Trophoblast cell (in vitro differentiated cells and primary cell): Measurements from ENCODE around the gene CYP26C1.
A peak's percentile ranks its signal among the peaks of the same experiment; 100 is the strongest.

ENCODE experiments used
- DNase-seq, 2 donors: peaks; one replicate each; pipeline ENCODE4 v3.0.0-alpha.2; 2016
- H2AFZ ChIP-seq: 2 replicates; pipeline ENCODE4 v1.6.1; 2013; ENCODE audit warnings: low read length, moderate library complexity, mild to moderate bottlenecking; ENCODE audit not compliant: insufficient read depth, poor library complexity
- H2AK5ac ChIP-seq: 2 replicates; pipeline ENCODE4 v1.6.1; 2013; ENCODE audit warnings: mild to moderate bottlenecking, low read length
- H2BK120ac ChIP-seq: 2 replicates; pipeline ENCODE4 v1.6.1; 2013; ENCODE audit warnings: low read length, mild to moderate bottlenecking, moderate library complexity; ENCODE audit not compliant: insufficient read depth, poor library complexity
- H2BK12ac ChIP-seq: 2 replicates; pipeline ENCODE4 v1.6.1; 2013; ENCODE audit warnings: mild to moderate bottlenecking, low read length, moderate library complexity
- H2BK5ac ChIP-seq: 2 replicates; pipeline ENCODE4 v1.6.1; 2013; ENCODE audit warnings: low read length, low read depth, moderate library complexity, mild to moderate bottlenecking; ENCODE audit not compliant: poor library complexity
- H3K14ac ChIP-seq: 2 replicates; pipeline ENCODE4 v1.6.1; 2013; ENCODE audit warnings: mild to moderate bottlenecking, low read length
- H3K18ac ChIP-seq: 2 replicates; pipeline ENCODE4 v1.6.1; 2013; ENCODE audit warnings: mild to moderate bottlenecking, low read length
- H3K23ac ChIP-seq: 2 replicates; pipeline ENCODE4 v1.6.1; 2013; ENCODE audit warnings: low read length
- H3K27ac ChIP-seq: 2 replicates; pipeline ENCODE4 v1.5.1; 2013; ENCODE audit warnings: low read depth, mild to moderate bottlenecking, inconsistent platforms, low read length, moderate library complexity
- H3K27me3 ChIP-seq: 2 replicates; pipeline ENCODE4 v1.6.1; 2013; ENCODE audit warnings: inconsistent platforms, mild to moderate bottlenecking, low read length, moderate library complexity; ENCODE audit not compliant: insufficient read depth
- H3K36me3 ChIP-seq, 2 experiments: 1 replicate in 1 of 2; 2 replicates in 1 of 2; pipeline ENCODE4 v1.6.1; 2013; ENCODE audit warnings: low read length in 2 of 2, mild to moderate bottlenecking in 2 of 2, moderate library complexity in 1 of 2; ENCODE audit not compliant: insufficient read depth in 2 of 2, control insufficient read depth in 1 of 2
- H3K4ac ChIP-seq: 2 replicates; pipeline ENCODE4 v1.6.1; 2013; ENCODE audit warnings: low read depth, mild to moderate bottlenecking, low read length, moderate library complexity
- H3K4me1 ChIP-seq, 2 experiments: 1 replicate in 1 of 2; 2 replicates in 1 of 2; pipeline ENCODE4 v1.6.1; 2013; ENCODE audit warnings: low read length in 2 of 2, mild to moderate bottlenecking in 2 of 2, moderate library complexity in 1 of 2; ENCODE audit not compliant: insufficient read depth in 2 of 2, control insufficient read depth in 1 of 2
- H3K4me2 ChIP-seq: 2 replicates; pipeline ENCODE4 v1.6.1; 2013; ENCODE audit warnings: inconsistent platforms, mild to moderate bottlenecking, low read length, moderate library complexity
- H3K4me3 ChIP-seq: 2 replicates; pipeline ENCODE4 v1.5.1; 2013; ENCODE audit warnings: mild to moderate bottlenecking, low read depth, low read length, inconsistent platforms
- H3K79me1 ChIP-seq: one replicate; pipeline ENCODE4 v1.6.1; 2013; ENCODE audit warnings: low read length
- H3K79me2 ChIP-seq: 2 replicates; pipeline ENCODE4 v1.6.1; 2013; ENCODE audit warnings: low read length, mild to moderate bottlenecking; ENCODE audit not compliant: control insufficient read depth, insufficient read depth, poor library complexity
- H3K9ac ChIP-seq: 2 replicates; pipeline ENCODE4 v1.6.1; 2013; ENCODE audit warnings: mild to moderate bottlenecking, low read length
- H3K9me3 ChIP-seq: 2 replicates; pipeline ENCODE4 v1.6.1; 2013; ENCODE audit warnings: low read depth, mild to moderate bottlenecking, control low read depth, inconsistent platforms, low read length; ENCODE audit not compliant: insufficient read depth
- H4K12ac ChIP-seq: 2 replicates; pipeline ENCODE4 v1.6.1; 2013; ENCODE audit warnings: low read depth, mild to moderate bottlenecking, low read length, moderate library complexity
- H4K8ac ChIP-seq: 2 replicates; pipeline ENCODE4 v1.6.1; 2013; ENCODE audit warnings: low read depth, mild to moderate bottlenecking, low read length, moderate library complexity
- H4K91ac ChIP-seq: one replicate; pipeline ENCODE4 v1.6.1; 2013; ENCODE audit warnings: low read depth, mild to moderate bottlenecking, low read length, moderate library complexity
- WGBS: extraction: QIAGEN DNeasy Blood & Tissue Kit; methylation state at CpG from one replicate; pipeline ENCODE4 v1.1.7; 2013; ENCODE audit warnings: missing lambda C conversion rate; ENCODE audit not compliant: insufficient read length, insufficient coverage; ENCODE audit errors: extremely low coverage; 5-methylcytosine and 5-hydroxymethylcytosine counted together

The CYP26C1 gene

DNA sequence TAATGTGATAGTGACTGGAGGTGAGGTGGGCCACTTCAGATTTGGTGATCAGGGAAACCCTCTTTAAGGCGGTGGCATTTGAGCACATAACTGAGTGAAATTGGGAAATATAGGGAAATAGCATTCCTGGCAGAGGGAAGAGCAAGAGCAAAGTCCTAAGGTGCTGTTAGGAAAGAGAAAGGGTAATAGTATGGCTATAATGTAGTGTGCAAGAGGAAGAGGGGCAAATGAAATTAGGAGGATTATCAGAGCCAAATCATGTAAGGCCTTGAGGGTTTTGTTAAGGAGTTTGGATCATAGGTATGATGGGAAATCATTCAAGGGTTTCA is 27.8 kb upstream of the CYP26C1 start:
- Histone ChIP-seq H4K12ac (no peak overlapping the region), H2AFZ (no peak overlapping the region), H2AK5ac (no peak overlapping the region), H3K4me2 (no peak overlapping the region), H3K36me3 (no peaks in the 10 kb centered on the region), H3K79me1 (peaks cover 4% of the 10 kb centered on the region), H4K91ac (no peak overlapping the region), H4K8ac (no peak overlapping the region), H3K27me3 (no peaks in the 10 kb centered on the region), H3K14ac (no peak overlapping the region), H3K9me3 (peaks cover 4% of the 10 kb centered on the region), H2BK5ac (no peak overlapping the region), H3K27ac (no peak overlapping the region), H2BK120ac (no peak overlapping the region), H3K9ac (no peak overlapping the region), H3K79me2 (no peaks in the 10 kb centered on the region), H2BK12ac (no peak overlapping the region), H3K4me3 (no peak overlapping the region), H3K4me1 (peaks cover 3 to 8% of the 10 kb centered on the region in 2 experiments), H3K18ac (no peak overlapping the region), H3K4ac (no peak overlapping the region), H3K23ac (no peak overlapping the region)
- peak in 1 of 2 donors; percentile 58 for DNase-seq
- no CpG with 5 or more reads among the region's 1 CpG for WGBS

DNA sequence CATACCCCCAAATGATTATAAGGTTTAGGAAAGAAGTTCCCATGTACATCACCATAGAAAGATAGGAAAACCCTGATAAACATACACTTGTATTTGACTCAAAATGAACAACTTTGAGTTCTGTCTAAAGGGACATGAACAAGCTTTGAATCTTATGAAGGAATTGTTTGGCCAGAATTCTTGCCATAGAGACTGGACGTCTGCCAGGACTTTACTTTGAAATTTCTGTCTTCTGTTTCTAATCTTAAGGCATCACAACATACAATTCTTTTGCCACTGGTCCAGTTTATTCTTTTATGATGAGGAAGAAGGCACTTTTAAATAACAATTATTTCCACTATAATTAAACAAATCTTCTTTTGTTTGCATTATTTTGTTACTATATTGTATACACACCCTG is 26.2 kb upstream of the CYP26C1 start:
- no peak overlapping the region for H2BK5ac ChIP-seq
- peaks cover 2% of the 10 kb centered on the region for H3K9me3 ChIP-seq

DNA sequence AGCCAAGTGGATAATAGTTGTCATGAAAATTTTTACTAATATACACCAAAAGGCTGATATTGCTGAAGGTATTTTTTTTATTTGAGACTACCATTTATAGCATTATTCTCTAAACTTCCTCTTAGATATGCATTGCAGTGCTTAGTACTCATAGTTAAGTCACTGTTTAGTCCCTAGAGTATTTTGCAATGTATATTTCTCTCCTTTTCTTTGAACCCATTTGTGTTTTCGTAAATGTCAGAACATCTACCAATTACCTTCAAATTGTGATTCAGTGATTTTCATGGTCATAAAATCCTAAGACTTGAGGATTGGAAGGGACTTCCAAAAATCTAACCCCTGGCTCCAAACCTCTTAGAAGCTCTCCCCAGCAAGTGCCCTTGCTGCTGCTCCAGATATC is 21.5 kb upstream of the CYP26C1 start:
- H3K4me3 ChIP-seq: no peak overlapping the region
- no peak overlapping the region for H4K8ac ChIP-seq
- H2AK5ac ChIP-seq: no peak overlapping the region
- H3K4me2 ChIP-seq: no peak overlapping the region
- no peaks in the 10 kb centered on the region for H3K36me3 ChIP-seq
- no peak overlapping the region for H2BK5ac ChIP-seq
- H3K18ac ChIP-seq: no peak overlapping the region
- H3K79me2 ChIP-seq: no peaks in the 10 kb centered on the region
- H3K27ac ChIP-seq: no peak overlapping the region
- no peak overlapping the region for H3K14ac ChIP-seq
- H2AFZ ChIP-seq: no peak overlapping the region
- H4K12ac ChIP-seq: no peak overlapping the region
- H3K9ac ChIP-seq: no peak overlapping the region
- H3K27me3 ChIP-seq: no peaks in the 10 kb centered on the region
- no peak overlapping the region for H2BK12ac ChIP-seq
- H3K79me1 ChIP-seq: no peaks in the 10 kb centered on the region
- H3K23ac ChIP-seq: no peak overlapping the region
- H4K91ac ChIP-seq: no peak overlapping the region
- no peak overlapping the region for H2BK120ac ChIP-seq
- H3K4me1 ChIP-seq: no peaks in the 10 kb centered on the region
- WGBS: no CpG with 5 or more reads among the region's 1 CpG
- H3K4ac ChIP-seq: no peak overlapping the region
- no peaks in the 10 kb centered on the region for H3K9me3 ChIP-seq
- no peak for DNase-seq

More for the DNA sequence above, 26.2 kb upstream of the CYP26C1 start:
- H2AK5ac ChIP-seq: no peak overlapping the region
- H3K4me1 ChIP-seq: peaks cover 3 to 8% of the 10 kb centered on the region in 2 experiments
- no peak for DNase-seq
- no peak overlapping the region for H4K91ac ChIP-seq
- H3K9ac ChIP-seq: no peak overlapping the region
- H3K14ac ChIP-seq: no peak overlapping the region
- H3K27ac ChIP-seq: no peak overlapping the region
- H3K23ac ChIP-seq: no peak overlapping the region
- H3K4me2 ChIP-seq: no peak overlapping the region
- no peak overlapping the region for H4K12ac ChIP-seq
- H3K4ac ChIP-seq: no peak overlapping the region
- H3K27me3 ChIP-seq: no peaks in the 10 kb centered on the region
- H3K36me3 ChIP-seq: no peaks in the 10 kb centered on the region
- no CpG with 5 or more reads among the region's 1 CpG for WGBS
- H3K79me2 ChIP-seq: no peaks in the 10 kb centered on the region
- peaks cover 4% of the 10 kb centered on the region for H3K79me1 ChIP-seq
- no peak overlapping the region for H3K4me3 ChIP-seq
- H3K18ac ChIP-seq: no peak overlapping the region
- H4K8ac ChIP-seq: no peak overlapping the region
- no peak overlapping the region for H2AFZ ChIP-seq
- no peak overlapping the region for H2BK120ac ChIP-seq
- H2BK12ac ChIP-seq: no peak overlapping the region

DNA sequence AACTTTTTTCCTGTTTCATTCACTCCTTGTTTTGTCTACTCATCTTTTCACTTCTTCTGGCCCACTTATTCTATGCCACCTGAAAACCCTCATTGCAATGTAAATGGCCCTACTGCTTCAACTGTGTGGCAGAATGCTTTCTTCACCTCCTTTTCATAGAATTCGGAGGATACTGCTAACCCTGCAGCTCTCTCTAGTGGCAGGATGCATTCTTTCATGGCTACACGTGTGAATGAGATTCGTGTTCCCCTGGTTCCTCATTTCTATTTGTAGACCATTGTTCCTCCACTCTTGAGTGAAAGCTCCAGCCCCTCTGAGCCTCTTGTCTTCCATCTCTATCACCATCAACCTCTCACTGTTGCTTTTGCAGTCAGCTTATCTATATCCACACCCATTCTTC is 20.9 kb upstream of the CYP26C1 start:
- peak in 1 of 2 donors; percentile 52 for DNase-seq

More for the DNA sequence above, 20.9 kb upstream of the CYP26C1 start:
- whole genome bisulfite sequencing: no CpG with 5 or more reads among the region's 3 CpGs
- Histone ChIP-seq H4K8ac (no peak overlapping the region), H2BK120ac (no peak overlapping the region), H4K91ac (no peak overlapping the region), H3K27me3 (no peaks in the 10 kb centered on the region), H3K9me3 (no peaks in the 10 kb centered on the region), H3K14ac (no peak overlapping the region), H3K27ac (no peak overlapping the region), H3K18ac (no peak overlapping the region), H2BK12ac (no peak overlapping the region), H3K79me2 (no peaks in the 10 kb centered on the region), H3K23ac (no peak overlapping the region), H3K79me1 (no peaks in the 10 kb centered on the region), H3K4ac (no peak overlapping the region), H2BK5ac (no peak overlapping the region), H4K12ac (no peak overlapping the region), H3K9ac (no peak overlapping the region), H3K36me3 (no peaks in the 10 kb centered on the region), H3K4me3 (no peak overlapping the region), H2AFZ (no peak overlapping the region), H2AK5ac (no peak overlapping the region), H3K4me1 (no peaks in the 10 kb centered on the region), H3K4me2 (no peak overlapping the region)
